Colonic mucosa (tissue), 4 donors: ENCODE measurements around the gene TGM5. TPM values are rescaled to one million over a fixed set of nuclear protein-coding genes. Genes with fewer than 3 reads are reported as not detected.
"Not testable (repeated sequence)": the region's sequence is repeated elsewhere in the genome, so short reads cannot be mapped to it uniquely, and the experiment has no call there.

ENCODE experiments used
- DNase-seq: peaks from one replicate; pipeline ENCODE4 v3.0.0-alpha.2; 2020
- H3K27ac ChIP-seq: fragments of 200-600 bp; one replicate; pipeline ENCODE4 v1.8.0; 2021
- H3K27me3 ChIP-seq: fragments of 200-600 bp; one replicate; pipeline ENCODE4 v1.8.0; 2021
- H3K36me3 ChIP-seq: fragments of 200-600 bp; one replicate; pipeline ENCODE4 v1.8.0; 2021
- H3K4me1 ChIP-seq: fragments of 200-600 bp; one replicate; pipeline ENCODE4 v1.8.0; 2021; ENCODE audit warnings: mild to moderate bottlenecking
- H3K4me3 ChIP-seq: fragments of 200-600 bp; one replicate; pipeline ENCODE4 v1.8.0; 2021
- H3K9ac ChIP-seq, 2 donors: one replicate each; pipeline ENCODE4 v1.7.0; 2013; ENCODE audit warnings: control low read depth in 2 of 2, low read depth in 2 of 2, low read length in 2 of 2
- H3K9me3 ChIP-seq: fragments of 200-600 bp; one replicate; pipeline ENCODE4 v1.8.0; 2021
- intact Hi-C: fragments of 100-400 bp; cut with DNase I; formaldehyde crosslinking; loops from one replicate; pipeline ENCODE4 v1.14.1; 2022
- total RNA-seq, 2 donors: library from RNA; stranded (reverse); fragmentation: NEBNext Ultra II Directional in 1 of 2; extraction: Animal tissue kit (Norgen Biotek cat#: 25700) in 1 of 2; gene quantifications; one replicate each; pipeline ENCODE4 v1.2.1, GENCODE V29; 2021
- TF ChIP-seq, protein P1 (sequence below): fragments of 200-600 bp; IDR thresholded peaks from one replicate; pipeline ENCODE4 v1.8.0; 2022; ENCODE audit warnings: antibody characterized with exemption, mild to moderate bottlenecking
- donor health status: healthy.
- donor health status: DM: no; HTN: no; CAD: no.
- donor health status: DM: no; HTN: no; CAD: no.

Gene TGM5
- total RNA-seq, 2 donors from 2014 or later = not detected

DNA sequence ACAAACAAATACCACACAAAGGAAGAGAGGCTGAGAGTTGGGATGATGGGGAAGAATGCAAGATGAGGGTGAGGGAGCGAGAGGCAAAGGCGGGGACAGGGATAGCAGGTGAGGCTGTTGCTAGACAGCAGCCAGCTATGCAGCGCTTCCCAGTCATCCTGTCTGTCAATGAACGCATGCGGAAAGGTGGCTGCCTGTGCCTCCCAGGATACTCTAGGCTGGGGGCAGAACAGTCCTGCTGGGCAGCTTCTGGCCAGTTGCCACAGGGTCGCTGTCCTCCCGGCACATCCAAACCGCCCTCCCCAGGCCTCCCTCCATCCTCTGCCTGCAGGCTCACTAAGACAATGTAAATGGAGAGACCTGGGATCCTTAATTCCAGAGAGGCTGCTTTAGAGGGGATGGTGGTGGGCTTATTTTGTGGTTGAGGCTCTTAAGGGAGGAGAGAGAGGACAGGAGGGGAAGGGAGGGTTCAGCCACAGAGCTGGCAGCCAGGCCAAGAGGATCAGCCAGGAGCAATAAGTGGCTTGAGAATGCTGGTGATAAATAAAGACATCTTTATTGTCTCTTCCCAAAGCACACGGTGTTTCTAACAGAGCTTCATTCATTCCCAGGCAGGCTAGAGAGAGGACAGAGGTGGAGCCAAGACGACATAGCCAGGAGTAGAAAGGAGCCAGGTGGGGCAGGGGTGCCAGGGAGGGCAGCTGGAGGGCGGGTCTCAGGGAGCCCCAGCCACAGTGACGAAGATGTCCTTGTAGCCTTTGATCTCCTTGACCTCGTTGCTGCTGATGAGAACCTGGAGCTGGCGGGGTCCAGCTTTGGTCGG lies 9.2 kb upstream of the TGM5 start:
- H3K27me3 ChIP-seq = no peaks in the 10 kb centered on the region
- no peak overlapping the region for H3K9ac ChIP-seq
- H3K36me3 ChIP-seq = no peaks in the 10 kb centered on the region
- no peaks in the 10 kb centered on the region for H3K4me1 ChIP-seq
- no peaks in the 10 kb centered on the region for H3K9me3 ChIP-seq
- intact Hi-C loops = no loop called here
- H3K27ac ChIP-seq = no peak overlapping the region
- TF ChIP-seq, protein P1, sequence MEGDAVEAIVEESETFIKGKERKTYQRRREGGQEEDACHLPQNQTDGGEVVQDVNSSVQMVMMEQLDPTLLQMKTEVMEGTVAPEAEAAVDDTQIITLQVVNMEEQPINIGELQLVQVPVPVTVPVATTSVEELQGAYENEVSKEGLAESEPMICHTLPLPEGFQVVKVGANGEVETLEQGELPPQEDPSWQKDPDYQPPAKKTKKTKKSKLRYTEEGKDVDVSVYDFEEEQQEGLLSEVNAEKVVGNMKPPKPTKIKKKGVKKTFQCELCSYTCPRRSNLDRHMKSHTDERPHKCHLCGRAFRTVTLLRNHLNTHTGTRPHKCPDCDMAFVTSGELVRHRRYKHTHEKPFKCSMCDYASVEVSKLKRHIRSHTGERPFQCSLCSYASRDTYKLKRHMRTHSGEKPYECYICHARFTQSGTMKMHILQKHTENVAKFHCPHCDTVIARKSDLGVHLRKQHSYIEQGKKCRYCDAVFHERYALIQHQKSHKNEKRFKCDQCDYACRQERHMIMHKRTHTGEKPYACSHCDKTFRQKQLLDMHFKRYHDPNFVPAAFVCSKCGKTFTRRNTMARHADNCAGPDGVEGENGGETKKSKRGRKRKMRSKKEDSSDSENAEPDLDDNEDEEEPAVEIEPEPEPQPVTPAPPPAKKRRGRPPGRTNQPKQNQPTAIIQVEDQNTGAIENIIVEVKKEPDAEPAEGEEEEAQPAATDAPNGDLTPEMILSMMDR = no peak
- no peak overlapping the region for H3K4me3 ChIP-seq
- DNase-seq = no peak

DNA sequence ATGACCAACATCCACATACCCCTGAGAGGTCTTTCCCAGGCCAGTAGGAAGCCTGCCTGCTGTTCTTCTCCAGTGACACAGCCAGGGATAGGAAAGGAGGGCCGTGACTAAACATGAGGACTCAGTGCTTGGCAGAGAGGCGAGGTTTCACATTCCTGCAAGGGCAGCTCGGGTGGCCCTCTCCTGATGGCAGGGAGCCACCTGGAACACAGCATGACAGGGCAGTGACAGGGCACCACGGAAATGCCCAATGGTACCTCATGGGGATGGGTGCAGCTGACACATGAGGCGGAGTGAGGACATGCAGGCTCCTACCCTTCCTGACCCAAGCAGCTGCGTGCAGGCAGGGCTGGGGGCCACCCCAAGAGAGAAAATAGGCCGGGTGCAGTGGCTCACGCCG lies 7.4 kb upstream of the TGM5 start:
- intact Hi-C loops = no loop called here
- no peak for DNase-seq

DNA sequence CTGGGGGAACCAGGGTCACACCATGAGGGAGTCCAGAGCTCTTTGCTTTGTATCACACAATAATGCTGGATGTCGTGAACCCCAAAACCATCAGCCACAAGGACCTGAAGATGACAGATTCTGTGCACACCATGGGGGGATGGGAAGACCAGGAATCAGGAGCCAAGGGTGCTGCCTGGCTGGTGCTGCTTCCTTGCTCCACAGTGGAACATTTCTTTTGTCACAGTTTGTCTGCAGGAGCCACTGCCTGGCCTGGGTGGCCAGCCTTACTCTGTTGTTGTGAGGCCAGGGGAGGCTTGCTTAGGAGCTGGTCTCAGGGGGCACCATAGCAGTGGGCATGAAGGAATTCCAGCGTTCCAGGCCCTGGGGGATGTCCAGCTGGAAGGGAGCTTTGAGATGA lies 6.5 kb upstream of the TGM5 start:
- Histone ChIP-seq H3K4me3 (no peak overlapping the region), H3K27ac (no peak overlapping the region), H3K36me3 (no peaks in the 10 kb centered on the region), H3K27me3 (no peaks in the 10 kb centered on the region), H3K9ac (no peak overlapping the region), H3K4me1 (no peaks in the 10 kb centered on the region), H3K9me3 (no peaks in the 10 kb centered on the region)
- TF ChIP-seq, protein P1 = no peak
- intact Hi-C loops = no loop called here
- no peak for DNase-seq

More for the DNA sequence above, 7.4 kb upstream of the TGM5 start:
- Histone ChIP-seq H3K4me1 (no peaks in the 10 kb centered on the region), H3K36me3 (no peaks in the 10 kb centered on the region), H3K9me3 (no peaks in the 10 kb centered on the region), H3K27ac (no peak overlapping the region), H3K4me3 (no peak overlapping the region), H3K27me3 (no peaks in the 10 kb centered on the region), H3K9ac (no peak overlapping the region)
- TF ChIP-seq, protein P1 = no peak

DNA sequence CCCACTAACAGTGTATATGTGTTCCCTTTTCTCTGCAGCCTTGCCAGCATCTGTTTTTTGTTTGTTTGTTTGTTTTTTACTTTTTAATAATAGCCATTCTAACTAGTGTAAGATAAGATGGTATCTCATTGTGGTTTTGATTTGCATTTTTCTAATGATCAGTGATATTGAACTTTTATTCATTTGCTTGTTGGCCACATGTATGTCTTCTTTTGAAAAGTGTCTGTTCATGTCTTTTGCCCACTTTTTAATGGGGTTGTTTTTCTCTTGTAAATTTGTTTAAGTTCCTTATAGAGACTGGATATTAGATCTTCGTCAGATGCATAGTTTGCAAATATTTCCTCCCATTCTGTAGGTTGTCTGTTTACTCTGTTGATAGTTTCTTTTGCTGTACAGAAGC lies 5.2 kb upstream of the TGM5 start:
- H3K27ac ChIP-seq, H3K4me3 ChIP-seq, DNase-seq, H3K9me3 ChIP-seq, intact Hi-C loops, H3K27me3 ChIP-seq, H3K36me3 ChIP-seq, H3K9ac ChIP-seq, H3K4me1 ChIP-seq: not testable (repeated sequence)

DNA sequence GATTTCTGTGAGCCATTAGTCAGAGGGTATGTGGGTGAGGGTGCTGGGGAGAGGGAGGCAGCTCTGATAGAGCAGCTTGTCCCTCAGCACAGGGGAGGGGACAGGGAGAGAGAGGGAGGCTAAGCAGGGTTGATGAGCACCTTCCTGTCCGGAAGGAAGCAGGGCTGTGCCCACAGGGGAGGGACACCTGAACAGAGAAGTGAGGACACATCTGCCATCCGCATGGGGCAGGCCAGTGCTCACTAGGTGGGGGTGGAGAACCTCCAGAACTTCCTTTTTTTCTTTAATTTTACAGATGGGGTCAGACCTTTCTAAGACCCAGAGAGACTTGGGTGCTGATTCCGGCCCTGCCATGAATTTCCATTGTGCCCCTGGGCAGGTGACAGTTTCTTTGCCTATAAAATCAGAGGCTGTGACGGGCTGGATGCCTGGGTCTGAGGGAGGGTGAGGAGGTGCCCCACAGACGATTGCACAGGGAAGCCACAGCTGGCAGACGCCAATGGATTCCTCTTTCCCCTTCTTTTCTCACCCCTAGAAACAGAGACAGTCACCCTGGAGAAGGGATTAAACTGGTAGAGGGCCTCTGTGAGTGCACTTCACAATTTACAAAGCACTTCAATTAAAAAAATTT lies 4.1 kb upstream of the TGM5 start:
- H3K27me3 ChIP-seq = no peaks in the 10 kb centered on the region
- H3K36me3 ChIP-seq = no peaks in the 10 kb centered on the region
- TF ChIP-seq, protein P1 = no peak
- DNase-seq = no peak
- no peak overlapping the region for H3K9ac ChIP-seq
- no peaks in the 10 kb centered on the region for H3K4me1 ChIP-seq
- H3K9me3 ChIP-seq = no peaks in the 10 kb centered on the region
- no peak overlapping the region for H3K27ac ChIP-seq
- intact Hi-C loops = no loop called here
- H3K4me3 ChIP-seq = no peak overlapping the region

DNA sequence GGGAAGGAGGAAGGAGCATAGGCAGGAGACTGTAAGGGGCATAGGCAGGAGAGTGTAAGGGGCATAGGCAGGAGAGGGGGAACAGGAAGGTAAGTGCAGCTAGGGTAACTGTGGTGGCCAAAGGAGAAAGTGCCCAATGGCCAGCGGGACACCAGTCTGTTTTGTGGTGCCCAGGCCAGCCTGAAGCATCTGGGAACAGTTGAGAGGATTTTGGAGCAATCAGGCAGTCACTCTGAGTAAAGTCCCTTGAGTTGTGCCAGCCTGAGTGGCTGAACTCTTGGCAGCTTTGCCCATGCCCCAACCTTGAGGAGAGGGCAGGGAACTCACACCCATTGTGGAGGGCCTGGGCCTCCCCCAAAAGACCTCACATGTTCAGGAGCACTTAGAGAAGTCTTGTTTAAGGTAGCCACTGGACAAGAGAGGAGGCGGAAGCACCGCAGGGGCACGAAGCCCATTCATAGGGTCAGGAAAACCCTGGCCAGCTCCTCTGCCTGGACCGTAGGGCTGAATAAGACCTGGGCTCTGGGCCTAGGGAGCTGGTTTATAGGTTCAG lies 3.5 kb upstream of the TGM5 start:
- no peak for DNase-seq
- H3K9me3 ChIP-seq = no peaks in the 10 kb centered on the region
- H3K27me3 ChIP-seq = no peaks in the 10 kb centered on the region
- no peak overlapping the region for H3K9ac ChIP-seq
- intact Hi-C loops = no loop called here
- TF ChIP-seq, protein P1 = no peak
- H3K27ac ChIP-seq = no peak overlapping the region
- H3K4me1 ChIP-seq = no peaks in the 10 kb centered on the region
- no peak overlapping the region for H3K4me3 ChIP-seq
- no peaks in the 10 kb centered on the region for H3K36me3 ChIP-seq
